Osteoblast (primary cell): ENCODE results near the gene SCAI. TPM values are rescaled to one million over a fixed set of nuclear protein-coding genes. Genes with fewer than 3 reads are reported as not detected.

Experiments used
- DNase-seq: peaks from one replicate; pipeline ENCODE4 v3.0.0; 2011; ENCODE audit warnings: low spot score, mixed read lengths; ENCODE audit not compliant: insufficient read length; ENCODE audit errors: missing footprints
- H2AFZ ChIP-seq: 2 replicates; pipeline ENCODE4 v1.6.0; 2011; ENCODE audit warnings: mild to moderate bottlenecking, low read length
- H3K27ac ChIP-seq: 2 replicates; pipeline ENCODE4 v1.5.1; 2011; ENCODE audit warnings: mild to moderate bottlenecking, low read depth, low read length, moderate library complexity
- H3K27me3 ChIP-seq: 2 replicates; pipeline ENCODE4 v1.6.0; 2012; ENCODE audit warnings: mild to moderate bottlenecking, control low read depth, inconsistent platforms, low read length, moderate library complexity; ENCODE audit not compliant: insufficient read depth
- H3K36me3 ChIP-seq: 2 replicates; pipeline ENCODE4 v1.5.1; 2011; ENCODE audit warnings: mild to moderate bottlenecking, low read length, control low read depth, moderate library complexity; ENCODE audit not compliant: insufficient read depth
- H3K4me1 ChIP-seq: 2 replicates; pipeline ENCODE4 v1.5.1; 2011; ENCODE audit warnings: mild to moderate bottlenecking, low read length, control low read depth, moderate library complexity; ENCODE audit not compliant: insufficient read depth
- H3K4me2 ChIP-seq: 2 replicates; pipeline ENCODE4 v1.6.0; 2011; ENCODE audit warnings: mild to moderate bottlenecking, low read length; ENCODE audit not compliant: insufficient read depth
- H3K4me3 ChIP-seq: fragments of 200-600 bp; sonication (generic); 3 replicates; pipeline ENCODE4 v1.5.1; 2012; ENCODE audit warnings: mild to moderate bottlenecking, low read length, inconsistent platforms; ENCODE audit not compliant: insufficient read depth
- H3K79me2 ChIP-seq: 2 replicates; pipeline ENCODE4 v1.6.0; 2012; ENCODE audit warnings: mild to moderate bottlenecking, low read length, control low read depth, inconsistent platforms; ENCODE audit not compliant: insufficient read depth
- H3K9me3 ChIP-seq: 2 replicates; pipeline ENCODE4 v1.5.1; 2011; ENCODE audit warnings: low read depth, low read length, control low read depth
- H4K20me1 ChIP-seq: 2 replicates; pipeline ENCODE4 v1.6.0; 2012; ENCODE audit warnings: mild to moderate bottlenecking, low read length, control low read depth; ENCODE audit not compliant: insufficient read depth
- total RNA-seq: library from RNA; depleted of rRNA; stranded (reverse); fragments of >200 nt; gene quantifications from 2 replicates; pipeline ENCODE4 v1.2.3, GENCODE V29; 2012
- TF ChIP-seq, protein P1 (sequence below): IDR thresholded peaks from 2 replicates; pipeline ENCODE4 v1.5.1; 2011; ENCODE audit warnings: mild to moderate bottlenecking, low read depth, low read length, moderate library complexity; ENCODE audit errors: extremely low read depth

Gene SCAI
- total RNA-seq, 1 donor = 11.2 TPM

- no peak for DNase-seq
- H3K4me2 ChIP-seq = no peak overlapping the region
- no peaks in the 10 kb centered on the region for H3K79me2 ChIP-seq
- H4K20me1 ChIP-seq = no peaks in the 10 kb centered on the region
- no peaks in the 10 kb centered on the region for H3K27me3 ChIP-seq
- H3K9me3 ChIP-seq = no peaks in the 10 kb centered on the region
- H3K36me3 ChIP-seq = no peaks in the 10 kb centered on the region
- no peak overlapping the region for H2AFZ ChIP-seq
- no peak overlapping the region for H3K4me3 ChIP-seq
- peaks cover 9% of the 10 kb centered on the region for H3K4me1 ChIP-seq
- H3K27ac ChIP-seq = no peak overlapping the region
- TF ChIP-seq, protein P1, sequence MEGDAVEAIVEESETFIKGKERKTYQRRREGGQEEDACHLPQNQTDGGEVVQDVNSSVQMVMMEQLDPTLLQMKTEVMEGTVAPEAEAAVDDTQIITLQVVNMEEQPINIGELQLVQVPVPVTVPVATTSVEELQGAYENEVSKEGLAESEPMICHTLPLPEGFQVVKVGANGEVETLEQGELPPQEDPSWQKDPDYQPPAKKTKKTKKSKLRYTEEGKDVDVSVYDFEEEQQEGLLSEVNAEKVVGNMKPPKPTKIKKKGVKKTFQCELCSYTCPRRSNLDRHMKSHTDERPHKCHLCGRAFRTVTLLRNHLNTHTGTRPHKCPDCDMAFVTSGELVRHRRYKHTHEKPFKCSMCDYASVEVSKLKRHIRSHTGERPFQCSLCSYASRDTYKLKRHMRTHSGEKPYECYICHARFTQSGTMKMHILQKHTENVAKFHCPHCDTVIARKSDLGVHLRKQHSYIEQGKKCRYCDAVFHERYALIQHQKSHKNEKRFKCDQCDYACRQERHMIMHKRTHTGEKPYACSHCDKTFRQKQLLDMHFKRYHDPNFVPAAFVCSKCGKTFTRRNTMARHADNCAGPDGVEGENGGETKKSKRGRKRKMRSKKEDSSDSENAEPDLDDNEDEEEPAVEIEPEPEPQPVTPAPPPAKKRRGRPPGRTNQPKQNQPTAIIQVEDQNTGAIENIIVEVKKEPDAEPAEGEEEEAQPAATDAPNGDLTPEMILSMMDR = no peak
Measured at GRCh38 chr9:125075997-125076396, 67.3 kb downstream of the SCAI start.

DNA sequence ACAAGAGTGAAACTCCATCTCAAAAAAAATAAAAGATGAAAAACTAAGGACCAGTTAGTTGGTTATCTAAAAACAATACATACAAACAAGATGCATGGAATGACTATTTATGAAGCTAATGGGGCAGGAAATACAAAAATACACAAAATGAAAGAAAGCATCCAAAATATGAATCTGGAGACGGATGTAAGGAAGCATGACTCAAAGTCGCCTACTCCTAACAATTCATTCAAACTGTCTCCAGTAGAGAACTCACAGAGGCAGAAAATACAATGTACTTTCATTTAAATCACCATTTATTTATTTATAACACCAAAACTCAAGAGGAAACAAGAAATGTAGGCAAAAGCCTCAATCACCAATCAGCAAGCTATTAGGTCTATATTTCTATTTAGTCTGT is 68.4 kb downstream of the SCAI start:
- Histone ChIP-seq H3K27me3 (no peaks in the 10 kb centered on the region), H3K9me3 (no peaks in the 10 kb centered on the region), H3K4me3 (no peak overlapping the region), H2AFZ (no peak overlapping the region), H3K4me2 (peak overlapping the region; percentile 70), H4K20me1 (no peaks in the 10 kb centered on the region), H3K79me2 (no peaks in the 10 kb centered on the region), H3K36me3 (no peaks in the 10 kb centered on the region), H3K27ac (no peak overlapping the region), H3K4me1 (peaks cover 9% of the 10 kb centered on the region)
- TF ChIP-seq, protein P1 = no peak
- peak; percentile 94 for DNase-seq

- Histone ChIP-seq H3K36me3 (no peaks in the 10 kb centered on the region), H3K4me2 (peak overlapping the region; percentile 52), H4K20me1 (no peaks in the 10 kb centered on the region), H3K79me2 (no peaks in the 10 kb centered on the region), H3K27ac (peak overlapping the region; percentile 42), H3K27me3 (no peaks in the 10 kb centered on the region), H3K4me1 (peaks cover 8% of the 10 kb centered on the region), H2AFZ (peak overlapping the region; percentile 95), H3K9me3 (no peaks in the 10 kb centered on the region), H3K4me3 (no peak overlapping the region)
- DNase-seq = no peak
- TF ChIP-seq, protein P1 = no peak
Measured at GRCh38 chr9:125066839-125067619, 76.3 kb downstream of the SCAI start.

- Histone ChIP-seq H4K20me1 (no peaks in the 10 kb centered on the region), H3K4me2 (no peak overlapping the region), H3K9me3 (no peaks in the 10 kb centered on the region), H3K27ac (no peak overlapping the region), H3K36me3 (no peaks in the 10 kb centered on the region), H3K4me1 (no peaks in the 10 kb centered on the region), H3K4me3 (no peak overlapping the region), H3K79me2 (no peaks in the 10 kb centered on the region), H3K27me3 (no peaks in the 10 kb centered on the region), H2AFZ (no peak overlapping the region)
- TF ChIP-seq, protein P1 = no peak
- DNase-seq = no peak
Measured at GRCh38 chr9:125061391-125061790, 81.9 kb downstream of the SCAI start.
